IPS DF 19.7 (cell line): ENCODE data around the gene KAT6B.
"Not testable (repeated sequence)": the region's sequence is repeated elsewhere in the genome, so short reads cannot be mapped to it uniquely, and the experiment has no call there.

Experiments used
- DNase-seq: peaks from one replicate; pipeline ENCODE4 v3.0.0-alpha.2; 2013; ENCODE audit warnings: low read depth, low spot score

Gene KAT6B

GRCh38 chr10:74826142-74827044, at the start of gene KAT6B:
Gene KAT6B (plus strand): TSS chr10:74826600. CDS start chr10:74842858, 16,258 bp downstream.
- peak; percentile 99 for DNase-seq

GRCh38 chr10:74778436-74779094, 47.8 kb upstream of the KAT6B start:
- no peak for DNase-seq

DNA sequence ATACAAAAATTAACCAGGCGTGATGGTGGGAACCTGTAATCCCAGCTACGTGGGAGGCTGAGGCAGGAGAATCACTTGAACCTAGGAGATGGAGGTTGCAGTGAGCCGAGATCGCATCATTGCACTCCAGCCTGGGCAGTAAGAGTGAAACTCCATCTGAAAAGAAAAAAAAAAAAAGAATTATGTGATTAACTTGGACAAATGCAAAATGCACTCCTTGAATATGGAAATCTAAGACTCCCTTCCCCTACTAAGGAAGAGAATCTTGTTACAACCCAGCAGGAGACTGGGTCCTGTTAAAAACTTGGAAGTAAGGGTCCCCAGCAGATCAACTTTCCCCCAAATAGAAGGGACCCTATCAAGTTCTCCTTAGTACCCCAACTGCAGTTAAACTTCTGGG, 44.5 kb upstream of the KAT6B start:
- DNase-seq: not testable (repeated sequence)

DNA sequence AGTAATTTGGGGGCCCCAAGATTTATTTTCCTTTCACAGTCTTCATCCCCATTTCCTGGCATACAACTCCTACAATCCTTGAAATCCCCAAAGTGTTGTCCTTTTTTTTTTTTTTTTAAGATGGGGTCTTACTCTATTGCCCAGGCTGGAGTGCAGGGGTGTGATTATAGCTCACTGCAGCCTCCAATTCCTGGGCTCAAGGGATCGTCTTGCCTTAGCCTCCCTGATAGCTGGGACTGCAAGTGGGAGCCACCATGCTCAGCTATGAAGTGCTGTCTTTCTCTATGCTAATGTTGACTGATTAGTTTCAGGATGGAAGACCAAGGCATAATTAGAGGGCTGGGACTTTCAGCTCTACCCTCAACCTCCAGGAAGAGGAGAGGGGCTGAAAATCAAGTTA, 41.9 kb upstream of the KAT6B start:
- no peak for DNase-seq

GRCh38 chr10:74786126-74786525, 40.3 kb upstream of the KAT6B start:
- no peak for DNase-seq

GRCh38 chr10:74787457-74787856, 38.9 kb upstream of the KAT6B start:
- DNase-seq: no peak

- not testable (repeated sequence) for DNase-seq
Measured at GRCh38 chr10:74791979-74792378, 34.4 kb upstream of the KAT6B start.

DNA sequence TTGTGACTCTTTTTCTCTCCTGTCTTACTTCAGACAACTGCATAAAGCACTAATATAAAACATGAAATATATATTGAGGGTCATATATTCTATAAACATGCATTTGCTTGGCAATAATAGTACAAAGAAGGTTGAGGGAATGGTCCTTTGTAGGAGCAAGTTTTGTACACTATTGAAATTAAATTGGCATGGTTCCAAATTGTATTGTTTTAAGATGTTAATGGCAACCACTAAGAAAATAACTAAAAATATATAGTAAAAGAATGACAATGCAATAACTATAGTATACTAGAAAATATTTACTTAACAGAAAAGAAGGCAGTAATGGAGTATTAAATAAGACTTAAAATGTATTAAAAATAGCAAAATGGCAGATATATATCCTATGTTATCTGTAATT, 33.7 kb upstream of the KAT6B start:
- DNase-seq: no peak

DNA sequence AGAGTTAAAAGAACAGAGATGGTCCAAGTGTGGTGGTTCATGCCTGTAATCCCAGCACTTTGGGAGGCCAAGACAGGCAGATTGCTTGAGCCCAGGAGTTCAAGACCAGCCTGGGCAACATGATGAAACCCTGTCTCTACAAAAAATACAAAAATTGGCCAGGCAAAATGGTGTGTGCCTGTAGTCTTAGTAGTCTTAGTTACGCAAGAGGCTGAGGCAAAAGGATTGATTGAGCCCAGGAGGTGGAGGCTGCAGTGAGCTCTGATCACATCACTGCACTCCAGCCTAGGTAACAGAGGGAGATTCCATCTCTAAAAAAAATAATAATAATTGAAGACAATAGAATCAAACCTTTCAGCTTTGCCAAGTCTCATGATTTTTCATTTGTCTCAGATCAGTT, 33.2 kb upstream of the KAT6B start:
- not testable (repeated sequence) for DNase-seq

GRCh38 chr10:74794531-74794930, 31.9 kb upstream of the KAT6B start:
- no peak for DNase-seq

GRCh38 chr10:74797550-74797949, 28.9 kb upstream of the KAT6B start:
- DNase-seq: no peak

GRCh38 chr10:74799721-74800221, 26.6 kb upstream of the KAT6B start:
- no peak for DNase-seq

GRCh38 chr10:74801447-74801846, 25.0 kb upstream of the KAT6B start:
- DNase-seq: no peak

GRCh38 chr10:74808501-74808900, 17.9 kb upstream of the KAT6B start:
- no peak for DNase-seq

DNA sequence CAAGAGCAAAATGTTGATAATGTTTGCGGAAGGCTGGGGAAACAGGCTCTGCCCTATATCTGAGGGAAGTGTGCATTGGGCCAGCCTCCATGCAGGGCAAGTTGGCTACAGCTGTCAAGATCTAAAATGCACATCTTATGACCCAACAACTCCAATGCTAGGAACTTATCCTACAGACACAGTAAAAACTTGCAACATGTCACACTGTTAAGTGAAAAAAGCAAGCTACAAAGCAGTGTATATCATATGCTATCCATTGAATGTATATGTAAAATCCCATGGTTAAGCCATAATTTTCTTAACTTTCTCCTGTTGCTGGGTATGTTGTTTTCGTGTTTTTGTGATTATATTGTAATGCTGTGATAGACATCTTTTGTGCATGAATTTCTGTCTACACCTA, 16.3 kb upstream of the KAT6B start:
- DNase-seq: no peak

GRCh38 chr10:74813381-74814259, 12.8 kb upstream of the KAT6B start:
- DNase-seq: no peak

DNA sequence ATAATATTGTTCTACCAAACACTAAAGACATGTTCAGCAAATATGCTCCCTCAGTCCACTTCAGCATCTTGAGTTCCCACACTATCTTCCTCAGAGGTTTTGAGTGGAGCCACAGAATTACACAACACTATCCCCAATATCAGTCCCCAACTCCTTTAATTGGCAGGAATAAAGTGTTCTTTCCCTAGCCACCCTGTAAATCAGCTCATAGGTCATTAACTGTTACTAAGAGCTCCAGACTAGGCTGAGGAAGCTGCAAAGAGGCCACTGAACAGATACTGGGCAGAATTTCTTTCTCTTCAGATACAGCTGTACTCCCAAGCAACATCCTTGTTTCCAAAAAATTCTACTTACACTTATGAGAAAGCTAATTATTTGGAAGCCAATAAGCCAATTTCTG, 11.6 kb upstream of the KAT6B start:
- no peak for DNase-seq

GRCh38 chr10:74816824-74817498, 9.4 kb upstream of the KAT6B start:
- DNase-seq: no peak

GRCh38 chr10:74821501-74821900, 4.9 kb upstream of the KAT6B start:
- DNase-seq: no peak

DNA sequence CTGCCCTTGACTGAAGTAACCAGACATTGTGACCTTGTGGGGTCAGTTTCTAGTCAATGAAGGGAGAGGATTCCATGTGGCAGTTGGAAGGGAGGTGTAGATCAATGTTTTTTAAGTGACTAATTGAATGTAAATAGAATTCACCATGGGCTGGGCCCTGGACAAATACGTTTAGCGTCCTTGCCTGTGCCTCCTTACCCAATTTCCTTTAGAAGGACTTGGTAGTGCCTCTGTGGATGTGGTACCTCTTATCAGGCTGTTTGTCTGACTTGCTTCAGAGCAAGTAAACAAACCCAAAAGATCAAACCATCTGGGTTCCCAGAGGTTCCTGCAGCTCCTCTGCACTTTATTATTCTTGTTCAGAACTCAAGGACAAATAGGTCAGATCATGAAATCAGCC, 4.3 kb upstream of the KAT6B start:
- DNase-seq: no peak

DNA sequence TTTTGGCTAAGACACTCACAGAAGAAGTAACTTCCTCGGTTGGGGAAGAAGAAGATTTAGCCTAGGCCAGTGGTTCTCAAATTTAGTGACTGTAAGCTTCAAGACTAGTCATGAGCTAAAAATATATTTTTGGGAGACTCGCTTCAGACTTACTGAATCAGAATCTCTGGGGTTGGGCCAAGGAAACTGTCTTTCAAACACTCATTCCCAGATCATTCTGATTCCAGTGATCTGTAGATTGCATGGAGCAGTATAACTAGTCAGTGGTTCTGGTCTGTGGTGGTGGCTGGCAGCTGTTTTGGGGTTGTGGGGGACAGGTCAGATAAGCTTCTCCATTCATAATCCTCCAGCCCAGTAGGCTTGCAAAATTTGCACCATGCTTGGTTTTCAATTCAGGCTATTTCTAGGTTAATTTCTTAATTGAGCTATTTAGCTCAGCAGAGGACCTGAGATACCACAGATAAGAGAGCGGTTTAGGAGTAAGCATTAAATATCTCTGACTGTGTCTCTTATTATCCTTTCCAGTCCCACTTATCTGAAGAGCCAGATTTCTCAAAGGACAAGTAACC, 3.8 kb upstream of the KAT6B start:
- no peak for DNase-seq
